22Rv1 (cell line): ENCODE results near the gene DIP2C.

Experiments
- ZFX ChIP-seq: fragments of 450-650 bp; IDR thresholded peaks from 2 replicates; pipeline ENCODE4 v1.6.1; 2017; ENCODE audit warnings: antibody characterized with exemption, borderline replicate concordance
- TF ChIP-seq, protein P1 (sequence below): fragments of 450-650 bp; IDR thresholded peaks from 2 replicates; pipeline ENCODE4 v1.5.1; 2017; ENCODE audit warnings: mild to moderate bottlenecking

DNA sequence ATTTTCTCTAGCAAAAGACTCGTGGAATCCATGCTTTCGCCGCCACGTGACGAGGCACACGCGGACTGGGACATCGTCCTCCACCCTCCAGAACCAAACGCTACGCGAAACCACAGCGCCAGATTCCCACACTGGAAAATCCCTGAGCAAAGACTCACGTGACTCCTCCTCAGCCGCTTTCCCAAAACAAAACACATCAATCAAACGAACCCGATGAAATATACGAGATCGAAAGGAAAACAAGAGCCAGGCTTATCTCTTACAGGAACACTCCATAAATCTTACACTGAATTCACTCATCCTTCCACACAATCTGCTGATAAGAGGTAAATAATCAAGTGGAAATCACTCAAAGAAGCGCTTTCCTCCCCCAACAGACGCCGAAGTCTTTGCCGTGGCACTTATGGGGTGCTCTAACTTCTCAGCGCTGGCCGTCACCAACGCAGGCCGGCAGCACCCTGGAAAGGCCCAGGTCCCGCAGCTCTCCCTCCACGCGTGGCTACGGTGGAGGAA is 23.8 kb downstream of the DIP2C start:
- TF ChIP-seq, protein P1, sequence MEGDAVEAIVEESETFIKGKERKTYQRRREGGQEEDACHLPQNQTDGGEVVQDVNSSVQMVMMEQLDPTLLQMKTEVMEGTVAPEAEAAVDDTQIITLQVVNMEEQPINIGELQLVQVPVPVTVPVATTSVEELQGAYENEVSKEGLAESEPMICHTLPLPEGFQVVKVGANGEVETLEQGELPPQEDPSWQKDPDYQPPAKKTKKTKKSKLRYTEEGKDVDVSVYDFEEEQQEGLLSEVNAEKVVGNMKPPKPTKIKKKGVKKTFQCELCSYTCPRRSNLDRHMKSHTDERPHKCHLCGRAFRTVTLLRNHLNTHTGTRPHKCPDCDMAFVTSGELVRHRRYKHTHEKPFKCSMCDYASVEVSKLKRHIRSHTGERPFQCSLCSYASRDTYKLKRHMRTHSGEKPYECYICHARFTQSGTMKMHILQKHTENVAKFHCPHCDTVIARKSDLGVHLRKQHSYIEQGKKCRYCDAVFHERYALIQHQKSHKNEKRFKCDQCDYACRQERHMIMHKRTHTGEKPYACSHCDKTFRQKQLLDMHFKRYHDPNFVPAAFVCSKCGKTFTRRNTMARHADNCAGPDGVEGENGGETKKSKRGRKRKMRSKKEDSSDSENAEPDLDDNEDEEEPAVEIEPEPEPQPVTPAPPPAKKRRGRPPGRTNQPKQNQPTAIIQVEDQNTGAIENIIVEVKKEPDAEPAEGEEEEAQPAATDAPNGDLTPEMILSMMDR, result no peak
- no peak for TF ChIP-seq ZFX
